ENCODE measurements around the gene FCGR3A.
A peak's percentile ranks its signal among the peaks of the same experiment; 100 is the strongest.
"Not testable (repeated sequence)": the region's sequence is repeated elsewhere in the genome, so short reads cannot be mapped to it uniquely, and the experiment has no call there.

FCGR3A gene

DNA sequence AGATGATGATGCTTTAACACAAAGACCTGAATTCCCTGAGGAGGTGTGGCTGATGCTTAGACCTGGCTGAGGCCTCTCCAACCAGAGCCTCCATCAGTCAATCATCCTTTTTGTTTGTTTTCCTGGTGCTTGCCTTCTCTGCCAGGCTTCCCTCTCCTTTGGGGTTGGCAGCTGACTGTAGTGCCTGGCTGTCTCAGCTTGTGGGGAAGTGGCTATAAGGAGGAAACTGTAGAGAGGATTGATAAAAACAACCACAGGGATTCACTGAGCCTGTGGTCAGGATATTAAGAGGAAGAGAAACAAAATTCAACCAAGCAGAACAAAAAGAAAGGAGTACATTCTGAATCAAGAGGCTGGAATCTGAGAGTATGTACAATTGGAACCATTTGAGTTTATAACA, 27.1 kb upstream of the FCGR3A start:
- not testable (repeated sequence) for H3K36me3 Mint-ChIP-seq (ENCODE audit: low read depth); H3K4me1 Mint-ChIP-seq; H3K27ac Mint-ChIP-seq

DNA sequence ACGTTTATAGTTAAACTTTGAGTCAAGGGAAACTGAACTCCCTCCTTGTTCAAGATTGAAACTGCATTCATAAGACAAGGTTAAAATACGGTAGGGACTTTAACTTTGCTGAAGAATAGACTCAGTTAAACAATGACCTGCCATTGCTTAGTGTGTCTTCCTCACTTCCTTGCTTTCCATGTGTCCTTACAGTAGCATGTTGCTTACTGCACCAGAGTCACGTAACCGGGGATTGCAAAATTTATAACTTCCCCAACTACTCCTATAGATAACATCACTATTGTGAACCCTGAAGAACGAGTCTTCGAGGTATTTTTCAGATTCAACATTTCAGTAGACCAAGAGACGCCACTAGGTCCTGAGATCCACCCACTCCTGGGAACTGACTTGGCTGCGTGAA, 22.1 kb upstream of the FCGR3A start:
- not testable (repeated sequence) for H3K36me3 Mint-ChIP-seq (ENCODE audit: low read depth)

More for the DNA sequence above, 27.1 kb upstream of the FCGR3A start:
- not testable (repeated sequence) for DNase-seq; H3K27me3 Mint-ChIP-seq (ENCODE audit: low read depth, poor library complexity); H3K4me3 Mint-ChIP-seq; H3K9me3 Mint-ChIP-seq

DNA sequence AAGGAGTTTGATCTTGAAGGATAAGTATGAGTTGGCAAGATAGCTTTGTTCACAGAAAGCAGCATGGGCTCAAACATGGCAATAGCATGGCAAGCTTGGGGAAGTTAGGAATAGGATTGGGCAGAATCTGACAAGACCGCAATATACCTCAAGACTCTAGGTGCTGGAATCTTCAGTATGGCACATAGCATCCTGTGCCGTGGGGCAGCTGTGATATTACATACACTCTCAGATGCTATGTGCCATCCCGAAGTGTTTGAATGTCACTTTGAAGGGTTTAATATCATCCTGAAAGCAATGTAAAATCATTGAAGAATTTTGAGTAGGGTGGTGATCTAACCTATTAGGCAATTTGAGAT, 17.0 kb upstream of the FCGR3A start:
- not testable (repeated sequence) for H3K4me1 Mint-ChIP-seq; H3K9me3 Mint-ChIP-seq; H3K36me3 Mint-ChIP-seq (ENCODE audit: low read depth); H3K27me3 Mint-ChIP-seq (ENCODE audit: low read depth, poor library complexity); H3K4me3 Mint-ChIP-seq; DNase-seq
- H3K27ac Mint-ChIP-seq, result peak overlapping the region; percentile 1

More for the DNA sequence above, 22.1 kb upstream of the FCGR3A start:
- DNase-seq; H3K4me3 Mint-ChIP-seq; H3K4me1 Mint-ChIP-seq; H3K9me3 Mint-ChIP-seq; H3K27me3 Mint-ChIP-seq (ENCODE audit: low read depth, poor library complexity); H3K27ac Mint-ChIP-seq: not testable (repeated sequence)

DNA sequence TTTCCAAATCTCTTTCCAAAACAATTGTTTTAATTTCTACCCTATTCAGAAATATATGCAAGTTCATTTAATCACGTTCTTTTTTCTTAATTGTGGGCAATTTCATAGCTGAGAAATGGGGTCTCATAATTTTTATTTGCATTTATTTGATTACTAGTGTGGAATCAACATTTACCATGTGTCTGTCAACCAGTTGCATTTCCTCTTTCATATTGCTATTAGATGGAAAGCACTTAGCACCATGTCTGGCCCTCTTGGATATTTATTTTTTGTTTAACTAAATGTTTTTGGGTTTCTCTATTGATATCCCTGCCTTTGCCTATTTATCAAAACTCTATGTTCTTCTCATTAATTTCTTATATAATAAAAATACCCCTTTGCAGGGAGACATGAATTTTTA, 13.9 kb upstream of the FCGR3A start:
- not testable (repeated sequence) for H3K4me3 Mint-ChIP-seq; H3K4me1 Mint-ChIP-seq; H3K9me3 Mint-ChIP-seq; H3K36me3 Mint-ChIP-seq (ENCODE audit: low read depth); H3K27ac Mint-ChIP-seq; DNase-seq
- peaks cover 20% of the 10 kb centered on the region for H3K27me3 Mint-ChIP-seq (ENCODE audit: low read depth, poor library complexity)

DNA sequence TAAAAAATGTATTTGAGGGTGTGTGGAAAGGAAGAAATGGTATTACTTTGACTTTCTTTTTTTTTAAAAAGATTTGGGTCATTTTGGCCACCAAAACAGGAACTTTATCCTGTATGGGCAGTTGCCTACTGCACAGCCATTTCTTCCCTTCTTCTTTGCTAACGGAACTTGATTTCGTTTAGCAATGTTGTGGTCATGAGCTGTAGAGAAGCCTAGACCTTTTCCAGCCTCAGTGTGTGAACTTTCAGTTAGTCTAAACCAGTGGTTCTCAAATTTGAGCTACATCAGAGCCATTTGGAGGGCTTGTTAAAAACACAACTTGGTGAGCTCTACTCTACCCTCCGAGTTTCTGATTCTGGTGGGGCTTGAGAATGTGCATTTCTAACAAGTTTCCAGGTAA, 12.8 kb upstream of the FCGR3A start:
- H3K27ac Mint-ChIP-seq; H3K4me1 Mint-ChIP-seq; H3K4me3 Mint-ChIP-seq; H3K9me3 Mint-ChIP-seq; H3K36me3 Mint-ChIP-seq (ENCODE audit: low read depth); DNase-seq: not testable (repeated sequence)
- H3K27me3 Mint-ChIP-seq (ENCODE audit: low read depth, poor library complexity), result peaks cover 24% of the 10 kb centered on the region

DNA sequence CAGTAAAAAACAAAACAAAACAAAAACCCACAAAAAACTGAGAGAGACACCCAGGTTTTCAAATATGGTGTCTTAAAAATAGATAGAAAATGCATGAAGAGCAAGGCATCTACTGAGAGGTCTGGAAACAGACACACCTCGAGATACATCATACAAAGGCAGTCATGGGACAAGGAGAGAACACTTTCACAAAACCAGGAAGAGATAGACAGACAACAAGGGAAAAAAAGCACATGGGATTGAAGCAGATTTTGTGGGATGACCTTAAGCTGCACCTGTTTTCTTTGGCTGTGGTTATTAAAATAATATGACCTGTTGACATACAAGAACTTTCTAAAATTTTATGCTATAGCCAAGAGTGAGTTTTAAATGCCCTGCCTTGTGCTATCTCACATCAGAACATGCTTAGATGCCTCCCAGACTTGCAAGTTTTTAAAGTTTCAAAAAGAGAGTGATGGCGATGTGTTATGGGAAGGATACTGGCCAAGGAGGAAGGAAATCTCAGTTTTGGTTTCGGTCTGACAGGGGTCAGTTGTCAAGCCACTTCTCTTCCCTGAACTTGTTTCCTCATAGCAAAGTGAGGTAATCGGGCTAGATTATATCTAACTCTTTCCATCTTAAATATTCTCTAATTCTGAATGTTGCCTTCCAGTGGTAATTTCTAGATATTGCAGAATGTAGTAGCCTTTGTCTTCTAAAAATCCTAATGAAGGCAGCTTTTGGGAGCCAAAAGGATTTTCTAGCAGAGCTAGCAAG, 11.5 kb upstream of the FCGR3A start:
- not testable (repeated sequence) for H3K4me3 Mint-ChIP-seq; H3K27ac Mint-ChIP-seq; H3K9me3 Mint-ChIP-seq; DNase-seq; H3K4me1 Mint-ChIP-seq; H3K36me3 Mint-ChIP-seq (ENCODE audit: low read depth)
- peaks cover 24% of the 10 kb centered on the region for H3K27me3 Mint-ChIP-seq (ENCODE audit: low read depth, poor library complexity)

DNA sequence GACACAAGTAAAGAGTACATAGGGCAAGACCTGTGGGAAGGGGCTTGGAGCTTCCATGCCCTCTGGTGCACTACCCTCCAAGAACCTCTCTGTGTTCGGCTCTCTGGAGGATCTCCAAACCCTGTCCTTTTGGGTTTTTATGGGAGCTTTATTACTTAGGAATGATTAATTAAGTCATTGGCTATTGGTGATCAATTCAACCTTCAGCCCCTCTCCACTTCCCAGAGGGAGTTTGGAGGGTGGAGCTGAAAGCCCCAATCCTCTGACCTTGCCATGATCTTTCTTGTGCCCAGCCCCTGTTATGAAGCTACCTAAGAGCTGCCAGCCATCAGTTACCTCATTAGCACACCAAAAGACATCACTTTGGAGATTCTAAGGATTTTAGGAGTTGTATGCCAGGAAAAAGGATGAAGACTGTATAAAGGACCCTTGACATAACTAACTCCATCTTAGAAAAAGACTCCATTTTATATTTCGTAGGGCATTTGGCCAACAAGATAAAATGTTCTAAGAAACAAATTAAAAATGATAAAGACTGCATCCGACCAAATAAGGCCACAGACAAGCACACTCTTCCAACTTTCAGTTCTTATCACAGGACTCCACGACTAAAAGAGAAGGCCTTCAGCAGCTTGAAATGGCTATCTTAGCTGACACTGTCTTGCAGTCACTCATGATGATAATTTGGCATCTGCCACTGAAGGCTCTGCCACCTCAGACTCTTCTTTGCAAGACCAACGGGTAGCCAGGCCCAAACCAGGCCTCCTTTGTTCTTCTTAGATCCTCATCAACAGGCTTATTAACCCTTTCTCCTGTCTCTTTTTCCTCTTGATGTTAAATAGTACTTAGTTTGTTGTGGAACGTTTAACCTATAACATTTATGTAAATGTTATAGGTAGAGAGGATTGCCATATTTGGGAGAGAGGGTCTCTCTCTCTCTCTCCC, 8.2 kb upstream of the FCGR3A start:
- not testable (repeated sequence) for H3K9me3 Mint-ChIP-seq; DNase-seq; H3K4me1 Mint-ChIP-seq; H3K27ac Mint-ChIP-seq; H3K36me3 Mint-ChIP-seq (ENCODE audit: low read depth); H3K4me3 Mint-ChIP-seq
- H3K27me3 Mint-ChIP-seq (ENCODE audit: low read depth, poor library complexity), result peaks cover 28% of the 10 kb centered on the region

DNA sequence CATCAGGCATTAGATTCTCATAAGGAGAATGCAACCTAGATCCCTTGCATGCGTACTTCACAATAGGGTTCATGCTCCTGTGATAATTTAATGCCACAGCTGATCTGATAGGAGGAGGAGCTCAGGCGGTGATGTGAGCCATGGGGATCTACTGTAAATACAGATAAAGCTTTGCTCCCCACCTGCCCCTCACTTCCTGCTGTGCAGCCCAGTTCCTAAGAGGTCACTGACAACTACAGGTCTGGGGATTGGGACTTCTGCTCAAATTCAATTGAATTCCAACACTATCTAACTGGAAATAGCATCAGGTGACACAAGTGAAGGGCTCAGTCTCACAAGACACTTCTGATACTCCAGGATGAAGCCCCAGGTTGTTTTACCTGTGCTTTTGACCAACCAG, 7.4 kb upstream of the FCGR3A start:
- H3K4me1 Mint-ChIP-seq; H3K27ac Mint-ChIP-seq; H3K4me3 Mint-ChIP-seq; DNase-seq; H3K36me3 Mint-ChIP-seq (ENCODE audit: low read depth); H3K9me3 Mint-ChIP-seq: not testable (repeated sequence)
- peaks cover 26% of the 10 kb centered on the region for H3K27me3 Mint-ChIP-seq (ENCODE audit: low read depth, poor library complexity)

DNA sequence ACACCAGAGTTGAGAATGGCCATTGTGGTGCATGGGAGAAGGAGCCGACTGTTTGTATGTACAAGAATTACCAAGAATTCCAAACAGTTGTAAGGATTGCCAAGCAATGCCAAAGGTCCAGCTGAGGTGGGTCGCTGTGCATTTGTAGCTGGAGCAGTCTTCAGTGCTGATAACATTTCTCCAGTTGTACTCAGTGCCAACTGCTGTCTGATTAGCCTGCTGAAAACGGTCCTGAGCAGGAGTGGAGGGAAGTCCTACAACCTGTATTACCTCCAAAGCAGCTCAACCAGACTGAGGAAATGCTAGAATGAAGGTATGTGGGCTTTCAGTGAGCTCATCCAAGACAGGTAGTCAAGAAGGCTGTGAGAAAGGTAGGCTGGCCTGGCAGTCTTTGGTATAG, 6.5 kb upstream of the FCGR3A start:
- not testable (repeated sequence) for H3K9me3 Mint-ChIP-seq; H3K36me3 Mint-ChIP-seq (ENCODE audit: low read depth); H3K4me1 Mint-ChIP-seq; DNase-seq; H3K4me3 Mint-ChIP-seq; H3K27ac Mint-ChIP-seq
- peaks cover 30% of the 10 kb centered on the region for H3K27me3 Mint-ChIP-seq (ENCODE audit: low read depth, poor library complexity)

DNA sequence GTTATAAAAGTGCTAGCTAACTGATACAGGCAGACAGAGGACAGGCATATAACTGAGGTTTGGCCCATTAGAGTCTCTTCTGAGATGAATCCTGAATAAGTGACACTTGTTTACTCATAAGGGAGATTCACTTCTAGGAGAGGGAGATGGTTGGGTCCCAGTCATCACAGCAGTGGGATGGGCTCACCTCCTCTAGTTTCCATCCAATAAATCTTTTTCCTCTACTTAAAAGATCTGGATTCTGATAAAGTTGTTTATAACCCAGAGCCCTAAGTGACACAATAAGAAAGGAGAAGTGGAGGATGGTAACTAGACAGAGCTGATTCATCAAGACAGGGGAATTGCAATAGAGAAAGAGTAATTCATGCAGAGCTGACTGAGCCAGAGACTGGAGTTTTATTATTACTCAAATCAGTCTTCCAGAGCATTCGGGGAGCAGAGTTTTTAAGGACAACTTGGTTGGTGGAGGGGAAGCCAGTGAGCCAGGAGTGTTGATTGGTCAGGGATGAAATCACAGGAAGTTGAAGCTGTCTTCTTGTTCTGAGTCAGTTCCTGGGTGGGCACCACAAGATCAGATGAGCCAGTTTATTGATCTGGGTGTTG, 5.3 kb upstream of the FCGR3A start:
- H3K27ac Mint-ChIP-seq; H3K4me1 Mint-ChIP-seq; H3K9me3 Mint-ChIP-seq; DNase-seq; H3K36me3 Mint-ChIP-seq (ENCODE audit: low read depth); H3K4me3 Mint-ChIP-seq: not testable (repeated sequence)
- peaks cover 28% of the 10 kb centered on the region for H3K27me3 Mint-ChIP-seq (ENCODE audit: low read depth, poor library complexity)

DNA sequence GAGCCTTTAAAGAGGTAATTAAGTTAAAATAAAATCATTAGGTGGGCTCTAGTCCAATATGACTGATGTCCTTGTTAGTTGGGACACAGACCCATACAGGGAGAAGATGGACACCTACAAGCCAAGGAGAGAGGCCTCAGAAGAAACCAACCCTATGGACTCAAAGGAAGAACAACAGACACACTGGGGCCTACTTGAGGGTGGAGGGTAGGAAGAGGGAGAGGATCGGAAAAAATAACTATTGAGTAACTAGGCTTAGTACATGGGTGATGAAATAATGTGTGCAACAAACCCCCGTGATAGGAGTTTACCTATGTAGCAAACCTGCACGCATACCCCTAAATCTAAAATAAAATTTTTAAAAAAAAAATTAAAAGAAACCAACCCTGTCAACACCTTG, 4.7 kb upstream of the FCGR3A start:
- not testable (repeated sequence) for H3K9me3 Mint-ChIP-seq; H3K36me3 Mint-ChIP-seq (ENCODE audit: low read depth); H3K27ac Mint-ChIP-seq; DNase-seq; H3K4me3 Mint-ChIP-seq; H3K4me1 Mint-ChIP-seq
- peaks cover 32% of the 10 kb centered on the region for H3K27me3 Mint-ChIP-seq (ENCODE audit: low read depth, poor library complexity)

DNA sequence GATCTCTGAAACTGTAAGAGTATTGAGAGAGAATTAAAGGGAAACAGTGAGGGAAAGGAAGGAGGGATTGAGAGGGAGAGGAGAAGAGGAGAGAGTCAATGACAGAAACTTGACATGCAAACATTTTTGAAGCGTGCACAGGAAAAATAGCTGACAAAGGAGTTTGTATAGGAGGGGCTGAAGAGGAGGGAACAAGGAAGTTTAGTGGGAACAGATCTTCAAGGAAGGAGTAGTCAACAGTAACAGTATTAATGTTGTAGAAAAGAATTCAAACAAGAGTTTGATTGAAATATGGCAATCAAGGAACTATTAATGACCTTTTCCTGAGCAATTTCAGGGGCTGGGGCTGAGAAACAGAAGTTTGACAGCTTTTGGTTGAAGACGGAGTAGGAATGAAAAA, 4.0 kb upstream of the FCGR3A start:
- not testable (repeated sequence) for H3K4me3 Mint-ChIP-seq; H3K9me3 Mint-ChIP-seq; H3K27ac Mint-ChIP-seq; H3K36me3 Mint-ChIP-seq (ENCODE audit: low read depth); DNase-seq; H3K4me1 Mint-ChIP-seq
- H3K27me3 Mint-ChIP-seq (ENCODE audit: low read depth, poor library complexity), result peaks cover 34% of the 10 kb centered on the region

DNA sequence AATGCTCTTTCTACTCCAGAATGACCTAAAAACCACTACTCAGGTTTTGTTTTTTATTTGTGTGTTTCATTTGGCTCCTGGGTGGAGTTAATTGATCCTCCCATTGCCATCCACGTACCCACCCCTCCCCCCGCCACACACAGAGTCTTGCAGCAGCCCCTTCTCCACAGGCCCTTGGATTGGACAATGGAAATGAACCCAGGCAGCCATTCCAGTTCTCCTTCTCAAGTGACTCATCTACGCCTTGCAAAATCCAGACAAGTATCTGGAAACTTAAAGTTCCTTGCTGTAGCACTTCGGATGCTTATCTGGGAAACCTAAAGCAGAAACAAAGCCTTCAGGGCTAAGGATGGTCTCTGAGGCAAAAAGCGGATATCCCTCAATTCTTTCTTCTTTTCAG, 1.3 kb upstream of the FCGR3A start:
- not testable (repeated sequence) for H3K9me3 Mint-ChIP-seq; H3K4me1 Mint-ChIP-seq; H3K36me3 Mint-ChIP-seq (ENCODE audit: low read depth); DNase-seq; H3K27ac Mint-ChIP-seq; H3K4me3 Mint-ChIP-seq
- peaks cover 42% of the 10 kb centered on the region for H3K27me3 Mint-ChIP-seq (ENCODE audit: low read depth, poor library complexity)

DNA sequence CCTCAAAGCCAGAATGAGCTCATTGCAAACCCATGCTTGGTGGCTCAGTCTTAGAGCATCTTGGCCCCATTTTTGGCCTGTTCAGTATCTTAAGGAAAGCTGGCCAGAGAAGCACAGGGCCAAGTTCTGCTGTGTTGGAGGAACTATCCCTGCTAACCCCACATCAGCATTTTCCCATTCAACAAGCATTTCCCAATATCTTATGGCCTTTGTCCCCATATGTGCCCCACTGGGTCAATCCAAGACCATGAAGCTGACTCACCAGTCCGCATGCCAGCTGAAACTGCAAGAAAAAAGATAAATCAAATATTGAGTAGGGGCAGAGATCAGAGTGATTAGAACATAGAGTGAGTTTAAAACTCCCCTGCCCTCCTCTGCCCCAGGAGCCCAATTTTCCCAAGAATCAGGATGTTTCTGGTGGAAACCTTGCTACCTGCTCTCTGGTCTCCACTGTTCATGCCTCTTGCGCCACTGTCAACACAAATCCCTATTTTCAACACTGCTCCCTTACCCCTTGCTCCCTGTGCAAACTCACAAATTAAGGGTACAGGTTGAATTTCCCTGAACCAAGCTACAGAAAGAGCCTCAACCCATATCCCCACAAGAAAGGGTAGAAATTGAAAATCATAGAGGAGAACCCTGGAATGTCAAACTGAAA, 740 bp downstream of the FCGR3A start:
- H3K27ac Mint-ChIP-seq; H3K4me1 Mint-ChIP-seq; H3K4me3 Mint-ChIP-seq; DNase-seq; H3K36me3 Mint-ChIP-seq (ENCODE audit: low read depth); H3K9me3 Mint-ChIP-seq: not testable (repeated sequence)
- H3K27me3 Mint-ChIP-seq (ENCODE audit: low read depth, poor library complexity), result peaks cover 34% of the 10 kb centered on the region

All from nephron progenitor cell (in vitro differentiated cells).